ENCODE results near the gene IL17REL. TPM values are rescaled to one million over a fixed set of nuclear protein-coding genes. Genes with fewer than 3 reads are reported as not detected.
A peak's percentile ranks its signal among the peaks of the same experiment; 100 is the strongest.

IL17REL gene
- total and polyA plus RNA-seq, 2 of the 13 experiments (the other 11 are each of a cell fraction or from before 2014, with no cell fraction given) = not detected

- TF ChIP-seq ZNF318 (CRISPR knock-in tag; IDR thresholded peaks at IDR 0.05) = 0 out of 2 replicates have a peak, but pooled peaks have one; percentile 20
- no peak for TF ChIP-seq ZNF775 (CRISPR knock-in tag; IDR thresholded peaks at IDR 0.05; ENCODE audit: borderline replicate concordance)
- TF ChIP-seq THAP9 (CRISPR knock-in tag; IDR thresholded peaks at IDR 0.05; ENCODE audit: borderline replicate concordance) = 0 out of 2 replicates have a peak, but pooled peaks have one; percentile 17
- no peak for TF ChIP-seq EZH2 (conservative IDR thresholded peaks at IDR 0.05; ENCODE audit: low read depth, low read length)
- peak; percentile 68 for TF ChIP-seq POLR2G (IDR thresholded peaks at IDR 0.05; ENCODE audit: low read depth, low read length)
- 0 out of 2 replicates have a peak, but pooled peaks have one; percentile 15 for TF ChIP-seq SSRP1 (CRISPR knock-in tag; IDR thresholded peaks at IDR 0.05)
- TF ChIP-seq, protein P1, sequence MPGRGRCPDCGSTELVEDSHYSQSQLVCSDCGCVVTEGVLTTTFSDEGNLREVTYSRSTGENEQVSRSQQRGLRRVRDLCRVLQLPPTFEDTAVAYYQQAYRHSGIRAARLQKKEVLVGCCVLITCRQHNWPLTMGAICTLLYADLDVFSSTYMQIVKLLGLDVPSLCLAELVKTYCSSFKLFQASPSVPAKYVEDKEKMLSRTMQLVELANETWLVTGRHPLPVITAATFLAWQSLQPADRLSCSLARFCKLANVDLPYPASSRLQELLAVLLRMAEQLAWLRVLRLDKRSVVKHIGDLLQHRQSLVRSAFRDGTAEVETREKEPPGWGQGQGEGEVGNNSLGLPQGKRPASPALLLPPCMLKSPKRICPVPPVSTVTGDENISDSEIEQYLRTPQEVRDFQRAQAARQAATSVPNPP (CRISPR knock-in tag; IDR thresholded peaks at IDR 0.05) = no peak
- TF ChIP-seq ZNF772 (CRISPR knock-in tag; IDR thresholded peaks at IDR 0.05) = no peak
- peak in 1 of 2 experiments; percentile 47; a peak in 1 of 4 replicates for TF ChIP-seq POLR2A (IDR thresholded peaks at IDR 0.05; ENCODE audit: insufficient read depth in 1 of 2, low read depth in 2 of 2, low read length in 2 of 2)
- TF ChIP-seq CBX2 (IDR thresholded peaks at IDR 0.05; ENCODE audit: low read depth, low read length) = no peak
- no peak for TF ChIP-seq CBX2 (CRISPR knock-in tag; IDR thresholded peaks at IDR 0.05; ENCODE audit: low read depth)
- TF ChIP-seq SP140L (CRISPR knock-in tag; IDR thresholded peaks at IDR 0.05; ENCODE audit: borderline replicate concordance) = no peak
- TF ChIP-seq PAF1 (CRISPR knock-in tag; IDR thresholded peaks at IDR 0.05) = peak; percentile 19; the same call in 1 of the 2 replicates
Measured at GRCh38 chr22:49965091-49966040, 47.2 kb downstream of the IL17REL start (continued).

Data from HepG2 (cell line).